Activated naive CD4-positive, alpha-beta T cell treated with anti-CD3 and anti-CD28 coated beads, Interleukin-2, amount 50 U/mL, for 24 hours (primary cell): Measurements from ENCODE around the gene SOX5.

Experiments used
- H3K27ac Mint-ChIP-seq: one replicate; pipeline ENCODE4 v1.8.0; 2021; ENCODE audit warnings: mild to moderate bottlenecking, mixed read lengths
- H3K27me3 Mint-ChIP-seq: one replicate; pipeline ENCODE4 v1.8.0; 2021; ENCODE audit warnings: mixed read lengths
- H3K36me3 Mint-ChIP-seq: one replicate; pipeline ENCODE4 v1.8.0; 2021; ENCODE audit warnings: mixed read lengths
- H3K4me1 Mint-ChIP-seq: one replicate; pipeline ENCODE4 v1.8.0; 2021; ENCODE audit warnings: mixed read lengths
- H3K4me3 Mint-ChIP-seq: one replicate; pipeline ENCODE4 v1.8.0; 2021; ENCODE audit warnings: mild to moderate bottlenecking, mixed read lengths
- H3K9me3 Mint-ChIP-seq: one replicate; pipeline ENCODE4 v1.8.0; 2021; ENCODE audit warnings: mixed read lengths

The SOX5 gene

DNA sequence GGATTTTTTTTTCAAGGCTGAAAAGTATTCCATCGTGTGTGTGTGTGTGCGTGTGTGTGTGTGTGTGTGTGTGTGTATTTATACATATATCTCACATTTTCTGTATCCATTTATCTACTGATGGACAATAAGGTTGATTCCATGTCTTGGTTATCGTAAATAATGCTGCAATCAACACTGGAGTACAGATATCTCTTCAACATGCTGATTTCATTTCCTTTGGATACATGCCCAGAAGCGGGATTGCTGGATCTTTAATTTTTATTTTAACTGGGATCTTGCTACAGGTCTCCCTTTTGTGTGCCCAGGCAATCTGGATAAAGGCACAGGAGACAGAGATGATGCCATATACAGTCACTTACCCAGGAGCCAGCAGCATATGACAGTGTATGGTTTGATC is 338.1 kb downstream of the SOX5 start:
- Mint-ChIP-seq H3K9me3 (peaks cover 8% of the 10 kb centered on the region), H3K27ac (no peak overlapping the region), H3K4me1 (no peaks in the 10 kb centered on the region), H3K4me3 (no peak overlapping the region), H3K27me3 (no peaks in the 10 kb centered on the region), H3K36me3 (no peaks in the 10 kb centered on the region)

DNA sequence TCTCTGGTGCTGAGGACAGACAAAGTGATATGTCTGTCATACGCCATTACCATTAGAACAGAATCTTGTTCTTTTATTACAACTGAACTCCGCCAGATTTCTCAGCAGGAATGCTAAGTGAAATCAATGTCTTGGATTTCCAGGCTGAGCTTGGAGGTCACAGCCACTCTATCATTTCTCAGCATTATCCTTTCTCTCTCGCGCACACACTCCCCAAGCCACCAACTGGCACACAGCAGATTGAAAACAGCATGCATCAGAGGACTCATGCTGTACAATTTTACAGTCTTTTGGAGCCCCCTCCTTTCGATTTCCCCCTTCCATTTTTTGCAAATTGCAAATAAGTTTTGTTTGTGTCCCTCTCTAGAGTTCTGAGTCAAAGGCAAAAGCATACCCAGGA is 348.6 kb downstream of the SOX5 start:
- Mint-ChIP-seq H3K27ac (no peak overlapping the region), H3K36me3 (no peaks in the 10 kb centered on the region), H3K4me3 (no peak overlapping the region), H3K27me3 (no peaks in the 10 kb centered on the region), H3K4me1 (no peaks in the 10 kb centered on the region), H3K9me3 (no peaks in the 10 kb centered on the region)

DNA sequence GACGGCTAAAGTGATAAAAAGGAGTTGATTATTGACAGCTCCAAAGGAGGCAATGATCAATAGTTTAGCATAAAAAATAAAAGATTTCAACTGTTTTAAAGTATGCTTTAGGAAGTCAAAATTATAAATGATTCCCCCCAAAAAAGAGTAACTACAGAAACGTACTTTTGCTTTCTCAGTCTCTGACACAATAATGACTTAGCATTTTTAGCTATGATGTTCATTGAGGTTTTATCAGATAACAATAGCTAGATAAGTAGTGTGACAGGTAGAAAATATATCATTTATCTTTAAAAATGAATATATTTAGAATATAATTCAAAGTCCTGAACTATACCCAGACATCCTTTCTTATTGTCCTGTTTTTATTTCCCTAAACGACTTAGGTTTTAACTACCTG is 352.9 kb downstream of the SOX5 start:
- Mint-ChIP-seq H3K27me3 (no peaks in the 10 kb centered on the region), H3K9me3 (no peaks in the 10 kb centered on the region), H3K36me3 (no peaks in the 10 kb centered on the region), H3K4me1 (no peaks in the 10 kb centered on the region), H3K4me3 (no peak overlapping the region), H3K27ac (no peak overlapping the region)

DNA sequence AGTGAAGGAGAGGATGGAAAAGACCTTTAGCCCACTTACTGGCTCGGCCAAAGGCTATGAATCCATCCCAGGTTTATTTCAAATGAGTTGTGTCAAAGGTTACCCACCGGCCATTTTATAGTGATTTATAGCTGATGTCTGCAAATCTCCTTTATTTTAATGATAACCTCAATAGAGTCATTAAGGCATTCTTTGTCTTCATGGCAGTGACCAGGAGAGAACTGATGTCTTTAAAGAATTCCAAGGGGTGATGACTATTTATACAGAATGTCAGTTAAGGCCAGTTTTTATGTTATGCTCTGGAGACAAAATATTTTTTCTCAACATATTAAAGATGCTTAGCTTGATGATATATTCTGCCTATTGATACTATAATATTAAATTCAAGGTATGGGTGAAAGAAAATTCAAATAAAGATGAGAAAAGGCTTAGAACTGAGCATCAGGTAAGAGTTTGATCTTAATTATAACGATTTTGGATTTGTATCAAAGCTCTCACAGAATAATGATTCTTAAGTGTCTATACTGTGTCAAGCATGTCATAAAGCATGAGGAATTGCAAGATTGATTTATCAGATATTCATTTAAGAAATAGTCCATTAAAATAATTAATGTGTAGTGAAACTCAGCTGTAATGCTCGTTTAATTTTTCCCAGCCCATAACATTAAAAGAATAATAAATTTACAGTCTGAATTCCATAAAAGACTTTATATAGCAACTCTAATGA is 361.5 kb downstream of the SOX5 start:
- Mint-ChIP-seq H3K27ac (no peak overlapping the region), H3K4me1 (no peaks in the 10 kb centered on the region), H3K4me3 (no peak overlapping the region), H3K9me3 (no peaks in the 10 kb centered on the region), H3K27me3 (no peaks in the 10 kb centered on the region), H3K36me3 (no peaks in the 10 kb centered on the region)

DNA sequence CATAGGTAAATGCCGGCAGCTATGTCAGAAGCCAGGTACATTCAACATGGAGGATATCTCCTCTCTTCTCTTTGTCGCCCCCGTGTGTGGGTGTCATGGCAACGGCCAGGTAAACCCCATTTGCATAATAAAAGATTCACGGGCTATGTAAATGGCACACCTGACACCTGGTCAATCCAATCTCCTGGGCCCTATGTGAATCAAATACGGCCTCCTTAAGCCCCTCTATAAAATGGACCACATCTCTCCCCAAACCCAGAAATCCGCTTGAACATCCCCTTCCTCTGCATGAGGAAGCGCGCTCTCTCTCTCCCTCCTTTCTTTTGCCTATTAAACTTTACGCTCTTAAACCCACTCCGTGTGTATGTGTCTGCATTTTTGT is 363.7 kb downstream of the SOX5 start:
- Mint-ChIP-seq H3K4me1 (no peaks in the 10 kb centered on the region), H3K9me3 (no peaks in the 10 kb centered on the region), H3K4me3 (no peak overlapping the region), H3K27me3 (no peaks in the 10 kb centered on the region), H3K36me3 (no peaks in the 10 kb centered on the region), H3K27ac (no peak overlapping the region)

DNA sequence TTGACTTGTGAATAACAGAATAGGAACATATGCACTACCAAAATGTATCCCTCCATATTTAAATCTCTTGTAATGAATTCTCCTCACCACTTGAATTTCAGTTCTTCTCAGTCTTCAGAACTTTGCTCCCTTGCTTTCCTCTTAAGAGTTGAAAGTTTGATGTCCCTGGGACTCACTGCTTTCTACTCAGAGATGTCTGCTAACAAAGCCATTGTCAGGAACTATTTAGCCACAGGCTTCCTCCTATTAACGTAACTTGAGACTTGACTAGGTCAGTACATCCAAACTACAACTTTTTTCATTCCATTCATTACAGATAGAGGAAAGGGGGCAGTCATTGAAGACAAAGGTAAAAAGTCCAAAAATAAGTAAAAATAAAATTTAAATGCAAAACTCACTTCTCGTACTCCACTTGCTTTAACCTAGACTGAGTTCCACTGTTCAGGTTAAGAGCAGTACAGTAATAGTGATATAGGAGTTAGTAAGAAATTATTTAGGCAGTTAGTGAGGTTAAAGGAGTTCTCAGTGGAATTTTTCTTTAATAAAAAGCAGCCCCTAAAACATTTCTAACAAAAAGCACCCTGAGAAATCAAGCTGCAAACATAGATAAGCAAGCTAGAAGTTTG is 364.2 kb downstream of the SOX5 start:
- Mint-ChIP-seq H3K27ac (no peak overlapping the region), H3K36me3 (no peaks in the 10 kb centered on the region), H3K4me1 (no peaks in the 10 kb centered on the region), H3K4me3 (no peak overlapping the region), H3K27me3 (no peaks in the 10 kb centered on the region), H3K9me3 (no peaks in the 10 kb centered on the region)

DNA sequence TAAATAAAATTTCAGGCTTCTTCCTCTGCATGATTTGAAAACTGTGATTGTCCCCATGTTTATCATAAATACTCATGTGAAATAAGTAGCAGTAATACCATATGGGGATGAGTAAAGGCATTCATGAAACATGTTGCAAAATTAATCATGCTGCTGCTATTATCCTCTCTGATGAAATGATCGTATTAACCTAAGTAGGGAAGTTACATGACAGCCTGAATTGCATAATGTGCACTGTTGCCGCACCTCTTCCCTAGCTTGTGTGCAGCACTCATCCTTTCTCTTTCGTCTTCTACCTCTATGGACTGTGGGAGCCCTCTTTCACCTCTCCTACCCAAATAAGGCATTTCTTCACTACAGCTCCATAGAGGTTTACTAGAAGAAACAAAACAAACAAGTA is 367.6 kb downstream of the SOX5 start:
- Mint-ChIP-seq H3K36me3 (no peaks in the 10 kb centered on the region), H3K4me3 (no peak overlapping the region), H3K27me3 (no peaks in the 10 kb centered on the region), H3K9me3 (no peaks in the 10 kb centered on the region), H3K27ac (no peak overlapping the region), H3K4me1 (no peaks in the 10 kb centered on the region)

DNA sequence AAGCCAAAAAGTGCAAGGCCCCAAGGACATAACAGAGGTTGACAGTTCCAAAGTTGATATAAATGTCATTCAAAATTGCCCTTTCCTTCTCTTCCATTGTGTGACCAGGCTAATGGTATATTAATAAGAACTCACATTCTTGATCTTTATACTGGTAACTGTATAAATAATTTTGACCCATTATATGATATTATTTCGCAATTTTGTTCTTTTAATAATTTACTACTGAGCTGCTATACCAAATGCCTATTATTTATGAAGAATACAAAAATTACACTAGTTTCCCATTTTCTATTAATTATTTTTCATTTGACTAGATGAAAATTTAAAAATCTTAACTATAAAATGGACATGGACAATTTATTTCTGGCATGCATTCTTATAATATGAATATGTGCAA is 370.2 kb downstream of the SOX5 start:
- no peaks in the 10 kb centered on the region for H3K27me3 Mint-ChIP-seq
- H3K4me1 Mint-ChIP-seq: no peaks in the 10 kb centered on the region
- H3K27ac Mint-ChIP-seq: no peak overlapping the region
- no peak overlapping the region for H3K4me3 Mint-ChIP-seq
- H3K9me3 Mint-ChIP-seq: no peaks in the 10 kb centered on the region
- H3K36me3 Mint-ChIP-seq: no peaks in the 10 kb centered on the region

DNA sequence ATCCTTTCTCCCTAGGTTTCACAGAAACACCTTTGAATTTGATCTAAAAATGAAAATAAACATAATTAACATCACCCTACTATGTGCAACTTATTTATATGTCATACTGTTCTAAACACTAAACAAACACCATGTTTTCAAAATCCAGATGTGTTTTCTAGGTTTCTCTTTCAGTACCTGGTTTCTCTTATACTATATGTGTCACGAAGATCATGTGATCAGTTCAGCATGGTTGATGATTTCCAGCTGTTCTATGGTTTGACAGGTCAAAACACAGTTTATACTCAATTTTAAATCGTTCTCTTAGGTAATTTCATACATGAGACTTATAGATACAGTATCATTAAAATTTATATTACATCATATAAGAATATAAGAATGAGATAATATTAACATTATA is 373.1 kb downstream of the SOX5 start:
- H3K27me3 Mint-ChIP-seq: no peaks in the 10 kb centered on the region
- no peak overlapping the region for H3K4me3 Mint-ChIP-seq
- no peaks in the 10 kb centered on the region for H3K36me3 Mint-ChIP-seq
- H3K27ac Mint-ChIP-seq: no peak overlapping the region
- H3K4me1 Mint-ChIP-seq: no peaks in the 10 kb centered on the region
- no peaks in the 10 kb centered on the region for H3K9me3 Mint-ChIP-seq

DNA sequence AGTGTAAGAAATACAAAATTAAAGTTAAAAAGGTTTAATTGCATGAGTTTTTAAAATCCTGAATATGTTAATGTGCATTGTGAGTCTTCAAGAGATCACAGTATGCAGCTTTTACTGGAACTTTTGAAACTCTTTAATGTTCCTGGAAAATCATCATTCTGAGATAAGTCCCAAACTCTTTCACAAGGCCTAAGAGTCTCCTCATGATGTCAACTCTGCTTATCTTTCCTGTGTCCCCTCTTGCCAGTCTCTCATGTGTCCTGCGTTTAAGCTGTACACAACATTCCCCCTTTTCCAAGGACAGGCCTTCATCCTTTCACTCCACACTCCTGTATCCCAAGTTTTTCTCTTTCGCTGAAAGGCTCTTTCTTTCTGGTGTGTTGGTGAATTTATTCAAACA is 380.1 kb downstream of the SOX5 start:
- Mint-ChIP-seq H3K9me3 (peaks cover 12% of the 10 kb centered on the region), H3K4me1 (no peaks in the 10 kb centered on the region), H3K36me3 (no peaks in the 10 kb centered on the region), H3K27me3 (no peaks in the 10 kb centered on the region), H3K27ac (no peak overlapping the region), H3K4me3 (no peak overlapping the region)

DNA sequence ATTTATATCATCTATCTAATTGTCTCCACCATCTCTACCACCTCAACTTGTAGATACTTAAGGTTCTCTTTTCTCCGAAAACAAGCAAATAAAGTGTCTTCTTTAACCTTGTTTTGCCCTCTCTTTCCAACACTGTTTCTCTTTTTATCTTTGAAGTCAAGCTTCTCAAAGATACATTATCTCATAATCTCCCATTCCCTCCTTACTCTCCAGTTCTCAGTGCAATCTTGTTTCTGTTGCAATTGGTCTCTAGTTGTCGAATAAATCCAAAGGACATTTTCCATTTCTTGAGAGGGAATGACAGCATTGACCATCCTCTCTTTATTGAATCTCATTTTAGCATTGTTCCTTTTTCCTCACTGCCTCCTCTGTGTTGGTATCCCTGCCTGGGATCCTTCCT is 383.3 kb downstream of the SOX5 start:
- Mint-ChIP-seq H3K36me3 (no peaks in the 10 kb centered on the region), H3K27ac (no peak overlapping the region), H3K4me1 (no peaks in the 10 kb centered on the region), H3K27me3 (no peaks in the 10 kb centered on the region), H3K4me3 (no peak overlapping the region), H3K9me3 (peaks cover 12% of the 10 kb centered on the region)

DNA sequence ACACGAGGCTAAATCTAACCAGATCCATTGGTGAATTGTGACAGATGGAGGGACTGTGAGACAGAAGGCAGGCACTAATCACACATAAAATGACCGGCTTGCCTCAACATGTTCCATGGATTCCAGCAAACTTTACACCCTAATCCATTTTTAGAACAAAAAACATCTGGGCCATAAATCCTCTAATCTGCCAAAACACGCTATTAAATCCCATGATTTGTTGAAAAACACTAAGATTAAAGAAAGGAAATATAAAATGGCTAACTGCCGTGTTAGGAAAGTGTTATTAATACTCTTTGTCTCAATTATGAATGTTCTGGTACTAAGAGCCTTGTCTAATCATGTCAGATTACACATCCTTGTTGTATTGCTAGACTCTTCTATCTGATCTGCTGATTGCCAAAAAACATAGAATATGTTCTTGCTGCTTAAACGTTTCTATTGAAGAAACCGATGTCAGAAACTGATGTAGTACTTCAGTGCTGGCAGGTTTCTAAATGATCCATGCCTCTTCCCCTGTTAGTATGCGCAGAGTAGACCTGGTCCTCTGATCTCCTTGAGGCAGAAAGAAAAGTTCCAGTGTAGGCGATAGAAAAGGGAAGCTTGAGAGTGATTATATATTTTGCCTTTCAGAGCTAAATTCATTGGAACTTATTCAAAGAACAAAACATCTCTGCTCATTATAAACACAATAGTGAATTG is 384.9 kb downstream of the SOX5 start:
- Mint-ChIP-seq H3K27ac (no peak overlapping the region), H3K4me1 (no peaks in the 10 kb centered on the region), H3K36me3 (no peaks in the 10 kb centered on the region), H3K27me3 (no peaks in the 10 kb centered on the region), H3K4me3 (no peak overlapping the region), H3K9me3 (peaks cover 10% of the 10 kb centered on the region)

DNA sequence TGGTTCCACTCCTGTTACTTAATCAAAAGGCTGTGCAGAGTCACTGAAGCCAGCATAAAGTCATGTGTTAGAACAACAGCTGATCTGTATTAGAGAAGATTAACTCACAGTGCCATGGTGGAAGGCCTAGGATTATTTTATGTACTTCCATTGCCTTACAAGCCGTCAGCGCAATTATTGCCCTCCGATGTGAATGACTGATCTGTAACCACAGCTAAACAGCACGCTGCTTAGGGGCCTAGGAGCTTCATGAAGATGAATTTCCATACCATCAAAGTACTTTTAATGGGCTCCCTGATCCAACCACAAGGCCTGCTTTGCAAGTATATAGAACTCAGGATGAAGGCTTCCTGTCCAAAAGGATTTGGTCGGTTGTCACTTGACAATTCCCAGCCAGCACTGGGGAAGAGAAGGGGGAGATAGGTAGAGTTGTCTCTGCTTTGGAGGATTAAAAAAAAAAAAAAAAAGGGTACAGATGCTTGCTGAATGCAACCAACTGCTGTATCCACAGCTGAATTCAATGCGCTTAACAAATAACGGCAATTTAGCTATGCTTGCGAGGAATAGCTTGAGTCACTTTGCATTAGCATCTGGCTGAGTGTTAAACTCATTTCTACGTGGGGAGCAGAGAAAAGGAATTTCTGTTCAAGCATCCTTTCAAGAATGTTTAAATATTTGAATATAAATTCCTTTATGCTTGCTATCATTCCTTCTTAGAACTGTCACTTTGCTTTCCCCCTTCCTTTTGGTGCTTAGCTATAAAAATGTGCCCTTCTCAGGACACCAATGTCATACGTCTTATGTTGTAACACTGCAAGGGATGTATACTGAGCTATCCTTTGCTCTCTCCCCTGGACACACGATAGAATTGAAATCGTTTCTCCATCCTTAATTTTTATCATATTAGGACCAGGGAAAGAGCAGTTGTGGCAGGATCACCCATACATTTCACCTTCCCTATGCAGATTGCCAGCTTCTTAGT is 387.8 kb downstream of the SOX5 start:
- peak overlapping the region; percentile 24 for H3K27ac Mint-ChIP-seq
- peaks cover 6% of the 10 kb centered on the region for H3K9me3 Mint-ChIP-seq
- H3K27me3 Mint-ChIP-seq: no peaks in the 10 kb centered on the region
- H3K4me3 Mint-ChIP-seq: no peak overlapping the region
- no peaks in the 10 kb centered on the region for H3K4me1 Mint-ChIP-seq
- H3K36me3 Mint-ChIP-seq: no peaks in the 10 kb centered on the region

DNA sequence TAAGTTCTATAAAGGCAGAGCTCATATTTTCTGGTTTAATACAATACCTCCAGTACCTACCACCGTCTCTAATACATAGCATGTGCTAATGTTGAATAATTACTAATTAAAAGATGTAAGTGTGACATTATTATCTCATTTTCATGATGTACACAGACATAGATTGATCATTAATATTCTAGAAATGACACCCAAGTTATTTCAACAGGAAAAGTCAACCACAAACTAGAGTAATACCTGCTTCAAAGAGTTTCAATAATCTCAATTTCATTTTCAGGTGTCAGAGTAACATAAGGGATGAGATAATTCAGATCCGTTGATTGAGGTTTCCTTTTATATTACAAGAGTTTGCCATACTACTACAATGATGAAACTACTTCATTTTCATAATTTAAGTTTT is 388.9 kb downstream of the SOX5 start:
- no peaks in the 10 kb centered on the region for H3K27me3 Mint-ChIP-seq
- no peak overlapping the region for H3K27ac Mint-ChIP-seq
- no peaks in the 10 kb centered on the region for H3K4me1 Mint-ChIP-seq
- H3K9me3 Mint-ChIP-seq: no peaks in the 10 kb centered on the region
- H3K4me3 Mint-ChIP-seq: no peak overlapping the region
- H3K36me3 Mint-ChIP-seq: no peaks in the 10 kb centered on the region

DNA sequence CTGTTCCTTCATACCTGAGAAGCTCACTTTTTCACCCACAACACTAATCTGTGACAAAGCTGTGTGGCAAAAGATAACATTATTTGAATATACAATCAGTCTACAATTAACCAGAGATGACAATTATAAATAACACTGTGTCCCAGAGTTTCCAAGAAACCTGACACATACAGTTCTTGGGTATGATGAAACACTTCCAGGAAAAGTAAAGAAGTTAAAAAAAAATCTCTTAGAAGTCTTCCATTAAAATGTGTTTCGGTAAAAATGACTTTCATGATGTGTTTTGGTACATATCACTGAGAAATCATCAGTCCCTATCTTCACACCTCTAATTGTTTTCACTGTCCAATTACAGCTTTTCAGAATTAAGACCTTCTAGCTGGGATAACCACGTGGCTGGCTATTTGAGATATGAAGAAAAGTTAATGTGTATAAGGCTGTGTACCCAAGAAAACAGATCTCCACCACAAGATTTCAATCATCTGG is 390.2 kb downstream of the SOX5 start:
- Mint-ChIP-seq H3K36me3 (no peaks in the 10 kb centered on the region), H3K27ac (no peak overlapping the region), H3K4me1 (no peaks in the 10 kb centered on the region)

More for the DNA sequence above, 390.2 kb downstream of the SOX5 start:
- Mint-ChIP-seq H3K4me3 (no peak overlapping the region), H3K27me3 (no peaks in the 10 kb centered on the region), H3K9me3 (no peaks in the 10 kb centered on the region)
